Measurements from ENCODE around the gene MFAP5. TPM values are rescaled to one million over a fixed set of nuclear protein-coding genes. Genes with fewer than 3 reads are reported as not detected.

The MFAP5 gene
- total RNA-seq, 4 donors from 2014 or later, result 23.2 to 117 (median 33.2) TPM

GRCh38 chr12:8675591-8676036 lies 13.0 kb upstream of the MFAP5 start:
- 33 to 35% methylated on average over 3 of the region's 3 CpGs for WGBS, 2 donors
- H3K4me3 ChIP-seq (ENCODE audit: low read depth, poor library complexity, severe bottlenecking), result no peak overlapping the region
- intact Hi-C loops (cut with DNase I; ENCODE audit: low total_unique reads), result no loop called here
- TF ChIP-seq, protein P1, sequence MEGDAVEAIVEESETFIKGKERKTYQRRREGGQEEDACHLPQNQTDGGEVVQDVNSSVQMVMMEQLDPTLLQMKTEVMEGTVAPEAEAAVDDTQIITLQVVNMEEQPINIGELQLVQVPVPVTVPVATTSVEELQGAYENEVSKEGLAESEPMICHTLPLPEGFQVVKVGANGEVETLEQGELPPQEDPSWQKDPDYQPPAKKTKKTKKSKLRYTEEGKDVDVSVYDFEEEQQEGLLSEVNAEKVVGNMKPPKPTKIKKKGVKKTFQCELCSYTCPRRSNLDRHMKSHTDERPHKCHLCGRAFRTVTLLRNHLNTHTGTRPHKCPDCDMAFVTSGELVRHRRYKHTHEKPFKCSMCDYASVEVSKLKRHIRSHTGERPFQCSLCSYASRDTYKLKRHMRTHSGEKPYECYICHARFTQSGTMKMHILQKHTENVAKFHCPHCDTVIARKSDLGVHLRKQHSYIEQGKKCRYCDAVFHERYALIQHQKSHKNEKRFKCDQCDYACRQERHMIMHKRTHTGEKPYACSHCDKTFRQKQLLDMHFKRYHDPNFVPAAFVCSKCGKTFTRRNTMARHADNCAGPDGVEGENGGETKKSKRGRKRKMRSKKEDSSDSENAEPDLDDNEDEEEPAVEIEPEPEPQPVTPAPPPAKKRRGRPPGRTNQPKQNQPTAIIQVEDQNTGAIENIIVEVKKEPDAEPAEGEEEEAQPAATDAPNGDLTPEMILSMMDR (IDR thresholded peaks at IDR 0.05), result no peak
- no peak for DNase-seq (ENCODE audit: low spot score in 2 of 2)

DNA sequence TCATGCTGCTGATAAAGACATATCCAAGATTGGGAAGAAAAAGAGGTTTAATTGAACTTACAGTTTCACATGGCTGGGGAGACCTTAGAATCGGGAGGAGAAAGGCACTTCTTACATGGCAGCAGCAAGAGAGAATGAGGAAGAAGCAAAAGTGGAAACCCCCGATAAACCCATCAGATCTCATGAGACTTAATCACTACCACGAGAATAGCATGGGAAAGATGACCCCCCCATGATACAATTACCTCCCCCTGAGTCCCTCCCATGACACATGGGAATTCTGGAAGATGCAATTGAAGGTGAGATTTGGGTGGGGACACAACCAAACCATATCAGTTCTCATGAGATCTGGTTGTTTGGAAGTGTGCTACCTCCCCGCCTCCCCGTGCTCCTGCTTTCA lies 9.8 kb upstream of the MFAP5 start:
- 87% methylated on average over 5 of the region's 5 CpGs for WGBS, 2 donors
- no peak overlapping the region for H3K4me3 ChIP-seq (ENCODE audit: low read depth, poor library complexity, severe bottlenecking)
- intact Hi-C loops (cut with DNase I; ENCODE audit: low total_unique reads), result no loop called here
- DNase-seq (ENCODE audit: low spot score in 2 of 2), result no peak
- TF ChIP-seq, protein P1 (IDR thresholded peaks at IDR 0.05), result no peak
- no peak for TF ChIP-seq POLR2A (IDR thresholded peaks at IDR 0.05)

DNA sequence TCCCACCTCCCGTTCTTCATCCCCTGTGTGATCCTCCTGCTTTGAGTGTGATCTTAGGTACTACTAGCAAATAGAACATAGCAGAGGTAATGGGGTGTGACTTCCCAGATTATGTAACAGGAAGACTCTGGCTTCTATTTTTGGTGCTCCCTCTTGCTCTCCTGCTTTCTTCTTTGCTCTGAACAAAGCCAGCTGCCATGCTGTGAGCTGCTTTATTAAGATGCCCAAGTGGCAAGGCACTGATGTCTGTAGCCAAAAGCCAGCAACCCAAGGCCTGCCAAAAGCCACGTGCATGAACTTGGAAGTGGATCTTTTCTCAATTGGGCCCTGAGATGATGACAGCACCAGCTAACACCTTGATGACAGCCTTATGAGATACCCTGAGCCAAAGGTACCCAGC lies 5.8 kb upstream of the MFAP5 start:
- intact Hi-C loops (cut with DNase I; ENCODE audit: low total_unique reads), result no loop called here
- no peak for TF ChIP-seq POLR2A (IDR thresholded peaks at IDR 0.05)
- TF ChIP-seq, protein P1 (IDR thresholded peaks at IDR 0.05), result no peak
- DNase-seq (ENCODE audit: low spot score in 2 of 2), result no peak
- H3K4me3 ChIP-seq (ENCODE audit: low read depth, poor library complexity, severe bottlenecking), result no peak overlapping the region
- WGBS, 2 donors, result 61 to 75% methylated on average over 2 of the region's 2 CpGs

- intact Hi-C loops (cut with DNase I; ENCODE audit: low total_unique reads), result no loop called here
- no peak for DNase-seq (ENCODE audit: low spot score in 2 of 2)
- H3K4me3 ChIP-seq (ENCODE audit: low read depth, poor library complexity, severe bottlenecking), result no peak overlapping the region
- 71% methylated on average over 2 of the region's 2 CpGs for WGBS, 2 donors
- TF ChIP-seq, protein P1 (IDR thresholded peaks at IDR 0.05), result no peak
- TF ChIP-seq POLR2A (IDR thresholded peaks at IDR 0.05), result no peak
Observed at GRCh38 chr12:8667270-8667669, 4.6 kb upstream of the MFAP5 start.

GRCh38 chr12:8665759-8666158 lies 3.1 kb upstream of the MFAP5 start:
- intact Hi-C loops (cut with DNase I; ENCODE audit: low total_unique reads), result no loop called here
- WGBS, 2 donors, result 42 to 53% methylated on average over 4 of the region's 4 CpGs
- TF ChIP-seq, protein P1 (IDR thresholded peaks at IDR 0.05), result no peak
- TF ChIP-seq POLR2A (IDR thresholded peaks at IDR 0.05), result no peak
- peak in 1 of 2 donors; percentile 0 for DNase-seq (ENCODE audit: low spot score in 2 of 2)
- no peak overlapping the region for H3K4me3 ChIP-seq (ENCODE audit: low read depth, poor library complexity, severe bottlenecking)

DNA sequence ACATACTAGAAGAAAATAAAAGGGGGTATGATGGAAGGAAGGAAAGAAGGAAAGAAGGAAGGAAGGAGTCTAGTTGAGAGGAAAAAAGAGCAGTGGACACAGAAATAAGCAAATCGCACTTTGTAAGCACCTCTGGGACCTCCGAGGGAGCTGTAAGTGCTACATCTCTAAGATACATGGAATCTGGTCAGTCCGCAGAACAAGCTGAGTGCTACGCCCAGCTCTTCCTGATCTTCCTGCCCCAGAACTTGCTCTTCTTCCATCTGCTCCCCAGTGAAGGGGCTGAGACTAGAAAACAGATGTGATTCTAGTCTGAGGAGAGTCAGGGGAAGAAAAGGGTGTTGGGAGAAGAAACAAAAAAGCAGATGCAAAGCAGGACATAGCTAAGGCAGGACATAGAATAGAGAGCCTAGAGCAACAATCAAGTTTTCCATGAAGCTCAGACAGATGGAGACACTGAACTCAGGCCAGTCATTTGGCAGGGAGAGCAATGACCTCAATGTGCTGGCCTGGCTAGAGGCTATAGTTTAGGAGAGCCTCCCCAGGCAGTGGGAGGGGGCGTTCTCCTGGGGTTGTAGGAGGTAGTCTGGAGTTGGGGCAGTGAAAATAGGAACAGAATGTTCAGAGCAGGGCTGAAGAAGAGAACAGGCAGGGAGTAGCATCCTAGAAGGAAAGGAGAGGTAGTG lies 1.7 kb upstream of the MFAP5 start:
- peak; percentile 76 to 84 for DNase-seq (ENCODE audit: low spot score in 2 of 2)
- 55 to 60% methylated on average over 5 of the region's 5 CpGs for WGBS, 2 donors
- TF ChIP-seq, protein P1 (IDR thresholded peaks at IDR 0.05), result no peak
- TF ChIP-seq POLR2A (IDR thresholded peaks at IDR 0.05), result no peak

More for the DNA sequence above, 1.7 kb upstream of the MFAP5 start:
- H3K4me3 ChIP-seq (ENCODE audit: low read depth, poor library complexity, severe bottlenecking), result no peak overlapping the region
- intact Hi-C loops (cut with DNase I; ENCODE audit: low total_unique reads), result no loop called here

All from lower leg skin (tissue), 4 donors.